Measurements from ENCODE around the gene TRIP6.

TRIP6 gene

GRCh38 chr7:100873599-100874299 is 6.6 kb downstream of the TRIP6 start:
- no peak for DNase-seq (ENCODE audit: low read depth in 2 of 2)

- no peak for DNase-seq (ENCODE audit: low read depth in 2 of 2)
These were observed 7.1 kb downstream of the TRIP6 start for GRCh38 chr7:100874300-100874576.

DNA sequence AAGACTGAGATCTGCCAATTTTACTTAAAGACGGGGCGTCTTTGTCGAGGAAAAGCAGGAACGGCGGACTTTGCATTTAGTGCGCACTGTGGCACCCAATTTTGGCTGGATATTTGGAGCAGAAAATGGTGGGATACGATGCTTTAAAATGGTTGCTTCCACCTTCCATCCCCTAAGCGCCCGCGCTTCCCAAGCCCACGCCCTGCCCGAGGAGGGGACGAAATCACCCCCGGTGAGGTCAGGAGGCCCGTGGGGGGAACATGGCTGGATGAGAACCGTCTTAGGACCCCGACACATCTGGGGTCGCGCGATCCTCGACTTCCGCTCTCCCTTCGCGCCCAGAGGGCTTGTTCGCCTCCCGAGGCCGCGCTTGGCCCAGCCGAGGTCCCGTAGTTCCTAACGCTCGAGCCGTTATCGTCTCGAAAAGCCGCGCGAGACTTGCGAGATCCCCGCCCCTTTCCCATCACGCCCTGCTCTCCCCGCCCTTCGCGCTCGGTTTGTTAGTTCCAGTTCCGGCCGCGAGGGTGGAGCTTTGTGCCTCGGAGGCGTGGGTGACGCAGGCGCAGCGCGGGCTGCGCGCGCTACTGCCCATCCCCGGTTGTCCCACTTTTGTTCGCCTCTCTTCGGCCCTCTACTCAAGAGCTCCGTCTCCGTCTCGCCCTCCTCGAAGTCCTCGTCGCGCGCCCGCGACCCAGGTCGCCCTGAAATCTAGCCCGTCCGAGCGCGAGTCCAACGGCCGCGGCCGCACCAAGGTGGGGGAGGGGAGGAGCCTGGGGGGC is 7.6 kb downstream of the TRIP6 start, which contains the start of gene SRRT:
Gene SRRT, plus strand, starts transcription at position 527 of the 779 bp plus-strand sequence. CDS start 488 bp downstream, outside the sequence.
- peak; percentile 93 to 96 for DNase-seq (ENCODE audit: low read depth in 2 of 2)

DNA sequence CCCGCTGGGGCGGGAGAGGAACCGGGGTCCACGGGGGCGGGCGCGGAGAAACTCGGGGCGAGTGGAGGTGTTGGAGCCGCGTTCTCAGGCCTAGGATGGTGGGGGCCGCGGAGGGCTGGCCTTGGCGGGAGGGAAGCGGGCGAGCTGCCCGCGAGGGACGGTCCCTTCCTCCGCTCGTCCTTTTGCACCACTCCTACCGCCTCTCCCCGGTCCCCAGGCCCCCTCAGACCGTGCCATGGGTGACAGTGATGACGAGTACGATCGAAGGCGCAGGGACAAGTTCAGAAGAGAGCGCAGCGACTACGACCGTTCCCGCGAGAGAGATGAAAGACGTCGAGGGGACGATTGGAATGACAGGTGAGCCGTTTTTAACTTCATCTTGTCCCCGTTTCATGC is 8.2 kb downstream of the TRIP6 start:
- DNase-seq (ENCODE audit: low read depth in 2 of 2) = no peak

DNA sequence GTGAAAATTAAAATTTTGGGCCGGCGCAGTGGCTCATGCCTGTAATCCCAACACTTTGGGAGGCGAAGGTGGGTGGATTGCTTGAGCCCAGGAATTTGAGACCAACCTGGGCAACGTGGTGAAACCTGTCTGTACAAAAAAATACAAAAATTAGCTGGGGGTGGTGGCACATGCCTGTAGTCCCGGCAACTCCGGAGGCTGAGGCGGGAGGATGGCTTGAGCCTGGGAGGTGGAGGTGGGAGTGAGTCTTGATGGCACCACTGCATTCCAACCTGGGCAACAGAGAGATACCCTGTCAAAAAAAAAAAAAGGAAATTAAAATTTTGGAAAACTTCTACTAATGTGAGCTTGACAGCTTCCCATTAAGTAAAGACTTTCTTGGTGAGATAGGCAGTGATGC is 10.8 kb downstream of the TRIP6 start:
- DNase-seq (ENCODE audit: low read depth in 2 of 2) = no peak

DNA sequence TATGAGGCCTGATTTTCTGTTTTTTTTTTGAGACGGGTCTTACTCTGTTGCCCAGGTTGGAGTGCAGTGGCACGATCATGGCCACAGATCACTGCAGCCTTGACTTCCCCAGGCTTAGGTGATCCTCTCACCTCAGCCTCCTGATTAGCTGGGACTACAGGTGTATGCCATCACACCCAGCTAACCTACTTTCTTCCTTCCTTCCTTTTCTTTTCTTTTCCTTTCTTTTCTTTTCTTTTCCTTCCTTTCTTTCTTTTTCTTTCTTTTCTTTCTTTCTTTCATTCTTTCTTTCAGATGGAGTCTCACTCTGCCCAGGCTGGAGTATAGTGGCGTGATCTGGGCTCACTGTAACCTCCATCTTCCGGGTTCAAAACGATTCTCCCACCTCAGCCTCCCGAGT is 11.5 kb downstream of the TRIP6 start:
- no peak for DNase-seq (ENCODE audit: low read depth in 2 of 2)

DNA sequence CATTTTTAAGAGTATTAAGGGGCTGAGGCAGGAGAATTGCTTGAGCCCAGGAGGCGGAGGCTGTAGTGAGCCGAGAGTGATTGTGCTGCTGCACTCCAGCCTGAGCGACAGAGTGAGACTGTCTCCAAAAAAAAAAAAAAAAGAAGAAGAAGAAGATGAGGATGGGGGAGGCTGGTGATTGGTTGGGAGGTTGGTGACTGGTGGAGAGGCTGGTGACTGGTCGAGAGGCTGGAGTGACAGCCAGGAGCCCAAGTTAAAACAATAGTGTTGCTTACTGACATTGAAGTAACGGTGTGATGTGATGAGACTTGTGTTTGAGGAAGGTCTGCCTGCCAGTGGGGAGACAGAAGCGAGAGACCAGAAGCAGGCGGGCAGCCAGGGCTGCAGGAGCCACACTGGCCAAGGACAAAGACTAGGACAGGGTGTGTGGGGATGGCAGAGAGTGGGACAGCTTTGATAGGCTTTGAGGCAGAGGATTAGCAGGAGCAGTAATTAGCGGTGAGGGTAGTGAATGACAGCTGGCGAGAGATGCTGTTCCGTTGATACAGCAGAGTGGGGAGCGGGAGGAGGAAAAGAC is 12.6 kb downstream of the TRIP6 start:
- DNase-seq (ENCODE audit: low read depth in 2 of 2) = no peak

GRCh38 chr7:100880645-100881044 is 13.5 kb downstream of the TRIP6 start:
- DNase-seq (ENCODE audit: low read depth in 2 of 2) = no peak

DNA sequence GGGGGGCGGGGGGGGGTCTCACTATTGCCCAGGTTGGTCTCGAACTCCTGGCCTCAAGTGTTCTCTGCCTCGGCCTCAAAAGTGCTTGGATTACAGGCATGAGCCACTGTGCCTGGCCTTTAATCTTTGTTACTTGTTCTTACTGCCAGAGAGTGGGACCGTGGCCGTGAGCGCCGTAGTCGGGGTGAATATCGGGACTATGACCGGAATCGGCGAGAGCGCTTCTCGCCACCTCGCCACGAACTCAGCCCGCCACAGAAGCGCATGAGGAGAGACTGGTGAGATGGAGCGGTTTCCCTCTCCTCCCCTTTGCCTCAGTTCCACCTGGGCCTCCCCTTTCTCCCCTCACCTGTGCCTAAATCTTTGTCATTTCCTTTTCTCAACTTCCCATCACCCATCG is 13.9 kb downstream of the TRIP6 start:
- DNase-seq (ENCODE audit: low read depth in 2 of 2) = no peak

DNA sequence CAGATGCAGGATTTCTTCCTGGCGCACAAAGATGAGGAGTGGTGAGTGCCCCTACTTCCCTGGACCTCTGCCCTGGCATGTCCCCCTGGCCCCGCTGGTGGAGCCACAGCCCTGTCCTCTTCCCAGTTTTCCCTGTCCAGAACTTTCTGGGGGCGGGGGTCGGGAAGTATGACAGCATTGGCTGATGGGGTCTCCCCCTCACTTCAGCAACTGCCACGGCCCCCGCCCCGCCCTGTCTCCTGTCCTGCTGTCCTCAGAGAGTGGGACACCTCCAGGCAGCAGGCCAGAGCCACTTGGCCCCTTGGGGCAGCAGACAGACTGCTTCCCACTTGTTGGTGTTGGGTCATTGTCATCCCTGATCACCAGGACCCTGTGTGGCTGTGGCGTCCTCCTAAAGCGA is 15.0 kb downstream of the TRIP6 start:
- DNase-seq (ENCODE audit: low read depth in 2 of 2) = no peak

DNA sequence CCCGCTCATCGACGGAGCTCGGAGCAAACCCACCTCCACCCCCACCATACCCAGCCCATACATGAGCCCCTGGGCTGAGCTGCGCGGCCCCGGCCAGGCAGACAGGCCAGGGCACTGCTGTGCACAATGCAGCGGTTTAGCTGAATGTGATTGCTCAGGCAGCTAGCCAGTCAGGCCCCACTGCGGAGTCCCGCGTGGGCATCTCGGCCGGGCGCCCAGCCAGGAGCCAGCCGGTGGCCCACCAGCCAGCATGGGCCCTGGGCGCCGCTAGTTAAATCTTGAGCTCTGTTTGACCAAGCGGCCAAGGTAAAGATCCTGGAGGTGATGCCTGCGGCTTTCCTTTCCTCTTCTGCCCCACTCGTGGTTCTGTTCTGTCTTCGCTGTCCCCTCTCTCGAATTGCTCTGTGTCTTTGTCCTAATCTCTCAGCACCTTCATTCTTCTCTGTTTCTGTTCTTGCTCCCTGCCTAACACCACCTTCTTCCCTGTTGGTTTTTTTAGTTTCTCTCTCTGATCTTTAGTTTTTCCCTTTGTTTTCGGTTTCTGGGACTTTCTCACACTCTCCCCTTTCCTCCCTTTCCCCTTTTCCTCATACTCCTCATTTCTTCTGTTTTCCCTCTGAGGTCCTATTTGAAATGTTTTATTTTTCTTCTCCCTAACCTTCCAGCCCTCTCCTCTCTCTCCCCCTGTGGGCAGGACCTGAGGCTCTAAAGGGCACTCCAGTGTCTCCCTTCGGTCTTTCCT is 15.8 kb downstream of the TRIP6 start:
- DNase-seq (ENCODE audit: low read depth in 2 of 2) = no peak

- no peak for DNase-seq (ENCODE audit: low read depth in 2 of 2)
These were observed 17.7 kb downstream of the TRIP6 start for GRCh38 chr7:100884736-100885439.

DNA sequence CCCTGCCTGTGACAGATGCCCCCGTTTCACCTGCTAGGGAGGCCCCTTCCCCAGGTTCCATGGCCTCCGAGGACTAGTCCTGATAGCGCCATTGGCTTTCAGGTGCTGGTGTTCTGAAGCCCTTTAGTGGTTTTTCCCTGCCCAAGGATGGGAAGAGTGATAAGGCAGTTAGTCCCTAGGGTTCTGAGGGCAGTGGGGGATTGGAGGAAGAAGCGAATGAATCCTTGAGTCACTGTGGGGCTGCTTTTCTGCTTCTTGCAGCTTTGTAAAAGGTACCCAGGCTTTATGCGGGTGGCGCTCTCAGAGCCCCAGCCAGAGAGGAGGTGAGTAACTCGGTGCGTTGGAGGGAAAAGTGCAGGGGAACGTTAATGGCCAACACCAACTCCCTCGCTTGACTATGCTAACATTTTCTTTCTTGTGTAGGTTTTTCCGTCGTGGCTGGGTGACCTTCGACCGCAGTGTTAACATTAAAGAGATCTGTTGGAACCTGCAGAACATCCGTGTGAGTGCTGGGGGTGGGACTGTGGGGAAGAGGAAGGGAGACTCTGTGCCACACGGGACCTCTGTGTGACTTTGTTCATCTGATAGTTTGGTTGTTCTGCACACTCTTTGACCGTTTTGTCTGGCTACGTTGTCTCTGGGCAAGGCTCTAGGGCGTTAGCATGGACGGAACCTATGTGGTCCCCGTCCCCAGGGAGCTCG is 18.4 kb downstream of the TRIP6 start:
- no peak for DNase-seq (ENCODE audit: low read depth in 2 of 2)

GRCh38 chr7:100886142-100886935 is 19.2 kb downstream of the TRIP6 start:
- DNase-seq (ENCODE audit: low read depth in 2 of 2) = no peak

DNA sequence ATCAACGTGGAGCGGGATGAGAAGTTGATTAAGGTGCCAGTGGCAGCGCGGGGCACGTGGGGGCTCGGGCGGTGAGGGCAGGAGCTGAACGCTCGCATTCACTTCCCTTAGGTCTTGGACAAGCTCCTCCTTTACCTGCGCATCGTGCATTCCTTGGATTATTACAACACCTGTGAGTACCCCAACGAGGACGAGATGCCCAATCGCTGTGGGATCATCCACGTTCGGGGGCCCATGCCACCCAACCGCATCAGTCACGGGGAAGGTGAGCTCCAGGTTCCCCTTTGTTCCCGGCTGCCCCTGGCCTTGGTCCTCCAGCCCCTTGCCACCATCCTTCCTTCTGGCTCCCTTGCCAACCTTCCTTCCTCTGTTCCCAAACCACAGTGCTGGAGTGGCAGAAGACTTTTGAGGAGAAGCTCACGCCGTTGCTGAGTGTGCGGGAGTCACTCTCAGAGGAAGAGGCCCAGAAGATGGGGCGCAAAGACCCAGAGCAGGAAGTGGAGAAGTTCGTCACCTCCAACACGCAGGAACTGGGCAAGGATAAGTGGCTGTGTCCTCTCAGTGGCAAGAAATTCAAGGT is 19.8 kb downstream of the TRIP6 start:
- no peak for DNase-seq (ENCODE audit: low read depth in 2 of 2)

DNA sequence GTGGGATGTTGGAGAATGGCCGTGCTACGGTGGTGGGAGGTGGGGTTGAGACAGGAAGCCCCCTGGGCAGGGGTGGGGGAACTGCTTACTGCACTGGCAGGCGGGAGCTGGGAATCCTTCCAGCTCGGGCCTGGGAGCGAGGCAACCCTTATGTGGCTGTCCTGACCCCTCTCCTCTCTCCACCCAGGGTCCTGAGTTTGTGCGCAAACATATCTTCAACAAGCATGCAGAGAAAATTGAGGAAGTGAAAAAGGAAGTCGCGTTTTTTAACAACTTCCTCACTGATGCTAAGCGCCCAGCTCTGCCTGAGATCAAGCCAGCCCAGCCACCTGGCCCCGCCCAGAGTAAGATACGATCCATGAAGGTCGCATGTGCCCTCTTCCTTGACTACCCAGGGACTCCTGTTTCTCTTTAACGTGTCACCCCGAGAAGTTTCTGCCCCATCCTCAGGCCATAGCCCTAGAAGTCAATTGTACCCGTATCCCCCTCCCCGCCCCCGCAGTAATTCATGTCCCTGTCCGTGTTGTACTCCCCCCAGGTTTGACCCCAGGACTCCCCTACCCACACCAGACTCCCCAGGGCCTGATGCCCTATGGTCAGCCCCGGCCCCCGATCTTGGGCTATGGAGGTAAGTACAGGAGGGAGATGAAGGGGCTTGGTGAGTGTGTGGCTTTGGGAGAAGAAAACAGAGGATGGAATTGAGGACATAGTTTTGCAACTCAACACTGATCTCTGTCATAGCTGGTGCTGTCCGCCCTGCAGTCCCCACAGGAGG is 20.5 kb downstream of the TRIP6 start:
- DNase-seq (ENCODE audit: low read depth in 2 of 2) = no peak

- DNase-seq (ENCODE audit: low read depth in 2 of 2) = no peak
These were observed 21.3 kb downstream of the TRIP6 start for GRCh38 chr7:100888291-100888987.

DNA sequence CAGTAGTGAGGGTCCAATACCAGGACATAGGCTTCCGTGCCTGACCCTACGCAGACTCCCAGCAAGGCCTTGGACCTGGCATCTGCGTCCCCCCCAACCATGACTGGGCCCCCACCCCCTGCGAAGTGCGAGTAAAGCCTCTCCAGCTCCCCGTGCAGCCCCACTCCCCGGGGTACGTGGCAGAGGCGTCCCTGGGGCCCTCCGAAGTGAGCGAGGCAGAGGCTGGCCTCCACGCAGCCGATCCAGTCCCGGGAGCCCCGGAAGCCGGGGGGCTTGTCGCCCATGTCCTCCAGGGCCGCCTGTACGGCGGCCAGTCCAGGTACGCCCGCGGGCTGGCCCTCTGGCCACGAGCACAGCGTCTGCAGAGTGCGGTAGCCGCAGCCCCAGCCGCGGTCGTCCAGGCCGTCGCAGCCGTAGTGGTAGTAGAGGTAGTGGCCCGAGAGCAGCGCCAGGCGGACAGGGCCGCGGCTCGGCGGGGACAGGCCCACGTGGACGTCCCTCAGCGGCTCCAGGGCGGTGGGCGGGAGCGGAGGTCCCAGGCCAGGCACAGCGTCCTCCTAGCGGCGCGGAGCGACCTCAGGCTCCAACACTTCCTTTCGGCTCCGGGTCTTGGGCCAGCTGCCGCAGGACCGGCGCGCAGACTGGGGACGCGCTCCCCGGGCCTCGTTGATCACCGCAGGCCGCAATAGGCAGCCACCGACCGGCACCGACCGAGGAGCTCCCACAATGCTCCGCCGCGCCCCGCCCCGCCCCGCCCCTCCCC is 22.0 kb downstream of the TRIP6 start, which contains the start of gene UFSP1:
Gene UFSP1, minus strand, starts transcription at position 728 of the 763 bp plus-strand sequence. Its CDS starts 444 bp downstream, at position 284.
- no peak for DNase-seq (ENCODE audit: low read depth in 2 of 2)

Measured in stimulated activated CD4-positive, alpha-beta T cell treated with anti-CD3 and anti-CD28 coated beads, Interleukin-1b, Interleukin-23, amount 100 ng/mL, for 1 hour (primary cell).